ENCODE data around the gene MEIKIN.

The MEIKIN gene

GRCh38 chr5:131945551-131946168, at the start of gene MEIKIN:
TSS of gene MEIKIN (minus strand) at chr5:131945663. CDS start at chr5:131945505, 158 bp downstream.
- no peak for DNase-seq

GRCh38 chr5:131994533-131995226, 49.2 kb upstream of the MEIKIN start:
- DNase-seq, result peak; percentile 92

- no peak for DNase-seq
These were observed 48.6 kb upstream of the MEIKIN start for GRCh38 chr5:131994090-131994489.

- DNase-seq, result no peak
These were observed 48.2 kb upstream of the MEIKIN start for GRCh38 chr5:131993676-131994075.

GRCh38 chr5:131992370-131992769, 46.9 kb upstream of the MEIKIN start:
- no peak for DNase-seq

GRCh38 chr5:131991593-131992324, 46.3 kb upstream of the MEIKIN start:
- DNase-seq, result no peak

GRCh38 chr5:131990716-131991115, 45.3 kb upstream of the MEIKIN start:
- DNase-seq, result no peak

- DNase-seq, result no peak
These were observed 43.1 kb upstream of the MEIKIN start for GRCh38 chr5:131988601-131989000.

- DNase-seq, result no peak
These were observed 41.8 kb upstream of the MEIKIN start for GRCh38 chr5:131987251-131987650.

GRCh38 chr5:131986161-131986912, 40.9 kb upstream of the MEIKIN start:
- DNase-seq, result no peak

GRCh38 chr5:131984956-131985665, 39.6 kb upstream of the MEIKIN start:
- DNase-seq, result no peak

- no peak for DNase-seq
These were observed 37.8 kb upstream of the MEIKIN start for GRCh38 chr5:131983244-131983771.

- DNase-seq, result no peak
These were observed 36.1 kb upstream of the MEIKIN start for GRCh38 chr5:131981516-131981915.

GRCh38 chr5:131980696-131981095, 35.2 kb upstream of the MEIKIN start:
- DNase-seq, result no peak

- DNase-seq, result no peak
These were observed 34.4 kb upstream of the MEIKIN start for GRCh38 chr5:131979816-131980215.

GRCh38 chr5:131977212-131977604, 31.7 kb upstream of the MEIKIN start:
- no peak for DNase-seq

- DNase-seq, result no peak
These were observed 31.1 kb upstream of the MEIKIN start for GRCh38 chr5:131976414-131977211.

- no peak for DNase-seq
These were observed 29.7 kb upstream of the MEIKIN start for GRCh38 chr5:131974956-131975726.

GRCh38 chr5:131974622-131974955, 29.1 kb upstream of the MEIKIN start:
- no peak for DNase-seq

- DNase-seq, result no peak
These were observed 28.6 kb upstream of the MEIKIN start for GRCh38 chr5:131974016-131974415.

Measured in OCI-M1 (cell line).